GM19025 (cell line): ENCODE data around the gene CTTNBP2.

ENCODE experiments used
- ATAC-seq: cut with Tn5 transposase; IDR thresholded peaks from one replicate; pipeline ENCODE4 v1.9.1; 2021; ENCODE audit warnings: mild to moderate bottlenecking, low read depth, moderate library complexity; ENCODE audit not compliant: unreplicated experiment

Gene CTTNBP2

DNA sequence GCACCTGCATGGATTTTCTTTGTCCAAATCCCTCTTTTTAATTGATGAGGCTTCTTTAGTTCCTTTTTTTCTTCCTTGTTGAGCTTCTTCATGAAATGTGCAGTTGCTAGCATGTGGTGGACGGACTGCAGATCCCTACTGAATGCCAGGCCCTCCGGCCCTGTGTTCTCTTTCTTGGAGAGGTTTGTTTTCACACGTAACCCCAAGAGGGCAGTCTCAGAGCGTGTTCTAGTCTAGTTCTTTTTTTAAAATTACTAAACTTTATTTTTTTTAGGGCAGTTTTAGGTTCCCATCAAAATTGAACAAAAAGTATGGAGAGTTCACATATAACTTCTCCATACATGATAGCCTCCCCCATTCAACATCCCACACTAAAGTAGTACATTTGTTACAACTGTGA is 203.4 kb downstream of the CTTNBP2 start:
- no peak for ATAC-seq

DNA sequence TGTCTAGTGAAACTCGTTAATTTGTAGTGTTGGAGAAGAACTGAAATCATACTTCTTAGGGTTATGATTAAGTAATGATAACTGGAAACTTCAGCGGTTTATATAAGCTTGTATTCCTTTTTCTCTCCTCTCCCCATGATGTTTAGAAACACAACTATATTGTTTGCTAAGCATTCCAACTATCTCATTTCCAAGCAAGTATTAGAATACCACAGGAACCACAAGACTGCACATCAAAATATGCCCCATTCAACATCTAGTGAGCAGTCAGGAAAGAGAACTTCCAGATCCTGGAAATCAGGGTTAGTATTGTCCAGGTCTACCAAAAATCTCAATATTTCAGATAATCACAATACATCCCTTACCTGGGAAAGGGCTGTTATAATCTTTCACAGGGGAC is 205.8 kb downstream of the CTTNBP2 start:
- no peak for ATAC-seq

DNA sequence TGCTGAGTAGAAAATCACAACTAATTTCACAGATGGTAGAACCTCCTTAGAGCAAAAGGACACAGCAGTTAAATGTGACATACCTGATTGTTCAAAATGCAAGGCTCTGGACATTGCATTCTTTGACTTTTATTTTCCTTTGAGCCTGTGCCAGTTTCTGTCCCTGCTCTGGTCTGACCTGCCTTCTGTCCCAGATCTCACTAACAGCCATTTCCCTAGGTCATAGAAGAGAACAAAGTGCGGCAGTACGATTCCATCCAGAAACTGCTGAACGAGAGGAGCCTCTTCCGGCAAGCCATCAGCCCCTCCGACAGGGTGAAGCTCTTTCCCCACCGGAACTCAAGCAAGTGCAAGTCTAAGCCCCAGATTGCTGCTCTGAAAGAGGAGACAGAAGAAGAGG is 206.6 kb downstream of the CTTNBP2 start:
- ATAC-seq: no peak

DNA sequence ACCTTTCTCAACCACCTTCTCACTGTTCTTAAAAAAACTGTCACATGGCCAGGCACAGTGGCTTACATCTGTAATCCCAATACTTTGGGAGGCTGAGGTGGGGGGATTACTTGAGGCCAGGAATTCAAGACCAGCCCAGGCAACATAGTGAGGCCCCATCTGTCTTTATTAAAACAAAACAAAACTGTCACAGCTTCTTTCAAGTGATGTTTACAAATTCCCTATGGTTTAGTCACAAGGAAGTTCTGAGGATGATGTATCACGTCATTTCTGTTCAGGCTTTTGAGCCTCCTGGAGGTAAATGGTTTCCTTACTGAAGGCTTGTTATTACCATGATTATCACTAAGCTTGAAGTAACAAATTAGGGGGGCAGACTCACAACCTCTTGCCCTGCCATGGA is 207.2 kb downstream of the CTTNBP2 start:
- ATAC-seq: no peak

DNA sequence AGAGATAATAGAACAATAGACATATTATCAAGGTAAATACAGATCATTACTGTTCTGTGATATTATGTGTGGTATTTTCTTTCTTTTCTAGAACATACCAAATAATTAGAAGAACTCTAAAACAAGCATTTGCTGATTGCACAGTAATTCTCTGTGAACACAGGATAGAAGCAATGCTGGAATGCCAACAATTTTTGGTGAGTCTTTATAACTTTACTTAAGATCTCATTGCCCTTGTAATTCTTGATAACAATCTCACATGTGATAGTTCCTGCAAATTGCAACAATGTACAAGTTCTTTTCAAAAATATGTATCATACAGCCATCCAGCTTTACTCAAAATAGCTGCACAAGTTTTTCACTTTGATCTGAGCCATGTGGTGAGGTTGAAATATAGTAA is 207.9 kb downstream of the CTTNBP2 start:
- ATAC-seq: no peak

DNA sequence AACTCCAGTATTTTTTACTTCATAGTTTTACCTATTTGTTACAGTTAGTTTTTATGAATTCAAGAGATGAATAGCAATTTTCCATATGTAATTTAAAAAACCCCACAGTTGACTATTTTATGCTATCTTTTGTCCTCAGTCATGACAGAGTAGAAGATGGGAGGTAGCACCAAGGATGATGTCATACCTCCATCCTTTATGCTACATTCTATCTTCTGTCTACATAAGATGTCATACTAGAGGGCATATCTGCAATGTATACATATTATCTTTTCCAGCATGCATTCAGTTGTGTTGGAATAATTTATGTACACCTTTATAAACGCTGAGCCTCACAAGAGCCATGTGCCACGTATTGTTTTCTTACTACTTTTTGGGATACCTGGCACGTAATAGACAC is 209.2 kb downstream of the CTTNBP2 start:
- no peak for ATAC-seq

DNA sequence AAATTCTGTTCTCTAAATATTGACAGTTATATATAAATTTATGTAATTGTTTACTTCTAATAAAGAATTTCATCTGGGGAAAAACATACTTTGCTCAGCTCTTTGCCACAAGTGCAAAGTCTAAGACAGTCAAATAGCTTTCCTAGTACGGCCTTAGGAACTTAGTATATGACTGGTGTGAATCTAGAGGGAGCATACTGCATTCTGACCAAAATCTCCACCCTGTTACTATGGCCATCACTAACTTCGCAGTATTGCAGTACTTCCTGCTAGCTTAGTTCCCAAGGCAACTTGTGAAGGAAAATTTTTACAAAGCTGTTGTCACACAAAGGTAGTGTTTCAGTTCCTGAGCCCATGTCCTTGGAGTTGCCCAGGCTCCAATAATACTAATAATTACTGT is 211.9 kb downstream of the CTTNBP2 start:
- no peak for ATAC-seq
